ENCODE data around the gene ANKRD12.

Gene ANKRD12

DNA sequence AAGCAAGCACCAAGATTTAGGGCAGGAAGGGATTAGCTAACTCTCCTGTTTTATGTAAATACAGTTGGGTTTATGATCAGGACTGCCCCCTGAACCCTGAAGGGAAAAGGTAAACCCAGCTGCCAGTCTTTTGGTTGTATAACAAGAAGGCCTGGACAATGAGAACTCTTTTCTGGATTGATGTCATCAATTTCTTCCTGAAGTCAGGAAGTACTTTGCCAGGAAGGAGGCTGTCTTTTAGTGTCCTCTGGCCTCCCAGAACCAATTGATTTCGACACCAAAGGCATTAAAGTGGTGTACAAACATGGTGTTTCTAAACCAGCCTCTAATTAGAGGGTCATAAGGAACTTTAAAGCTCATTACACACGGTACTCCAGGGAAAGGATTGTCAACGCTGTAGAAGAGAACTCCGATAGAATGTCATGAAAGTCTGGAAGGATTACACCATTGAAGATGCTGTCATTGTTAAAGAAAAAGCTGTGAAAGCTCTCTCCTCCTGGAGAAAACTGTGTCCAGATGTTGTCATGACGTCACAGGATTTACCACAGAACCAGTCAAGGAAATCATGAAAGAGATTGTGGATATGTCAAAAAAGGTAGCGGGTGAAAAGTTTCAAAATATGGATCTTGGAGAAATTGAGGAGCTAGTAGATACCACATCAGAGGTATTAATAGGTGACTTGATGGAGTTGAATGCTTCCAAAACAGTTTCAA lies 78.8 kb downstream of the ANKRD12 start:
- Mint-ChIP-seq H3K27ac (peak overlapping the region; percentile 98), H3K9me3 (peaks cover 6% of the 10 kb centered on the region), H3K36me3 (ENCODE audit: low read depth) (peaks cover 81% of the 10 kb centered on the region), H3K4me1 (peaks cover 30% of the 10 kb centered on the region), H3K27me3 (ENCODE audit: low read depth, poor library complexity) (no peaks in the 10 kb centered on the region), H3K4me3 (no peak overlapping the region)
- DNase-seq = no peak
- TF ChIP-seq, protein P1, sequence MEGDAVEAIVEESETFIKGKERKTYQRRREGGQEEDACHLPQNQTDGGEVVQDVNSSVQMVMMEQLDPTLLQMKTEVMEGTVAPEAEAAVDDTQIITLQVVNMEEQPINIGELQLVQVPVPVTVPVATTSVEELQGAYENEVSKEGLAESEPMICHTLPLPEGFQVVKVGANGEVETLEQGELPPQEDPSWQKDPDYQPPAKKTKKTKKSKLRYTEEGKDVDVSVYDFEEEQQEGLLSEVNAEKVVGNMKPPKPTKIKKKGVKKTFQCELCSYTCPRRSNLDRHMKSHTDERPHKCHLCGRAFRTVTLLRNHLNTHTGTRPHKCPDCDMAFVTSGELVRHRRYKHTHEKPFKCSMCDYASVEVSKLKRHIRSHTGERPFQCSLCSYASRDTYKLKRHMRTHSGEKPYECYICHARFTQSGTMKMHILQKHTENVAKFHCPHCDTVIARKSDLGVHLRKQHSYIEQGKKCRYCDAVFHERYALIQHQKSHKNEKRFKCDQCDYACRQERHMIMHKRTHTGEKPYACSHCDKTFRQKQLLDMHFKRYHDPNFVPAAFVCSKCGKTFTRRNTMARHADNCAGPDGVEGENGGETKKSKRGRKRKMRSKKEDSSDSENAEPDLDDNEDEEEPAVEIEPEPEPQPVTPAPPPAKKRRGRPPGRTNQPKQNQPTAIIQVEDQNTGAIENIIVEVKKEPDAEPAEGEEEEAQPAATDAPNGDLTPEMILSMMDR (IDR thresholded peaks at IDR 0.05) = no peak

DNA sequence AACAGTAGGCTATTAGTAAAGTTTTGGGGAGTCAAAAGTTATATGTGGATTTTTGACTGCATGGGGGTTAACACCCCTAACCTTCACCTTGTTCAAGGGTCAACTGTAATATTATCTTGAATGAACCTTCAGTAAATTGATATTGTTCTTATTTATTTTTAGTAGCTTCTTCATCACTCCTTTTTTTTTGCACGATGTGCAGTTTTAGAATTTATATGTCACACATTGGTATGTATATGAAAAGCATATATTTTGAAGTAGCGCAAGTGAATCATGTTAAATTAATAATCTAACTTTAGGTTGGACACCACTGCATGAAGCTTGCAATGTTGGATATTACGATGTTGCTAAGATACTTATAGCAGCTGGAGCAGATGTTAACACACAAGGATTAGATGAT lies 79.9 kb downstream of the ANKRD12 start:
- Mint-ChIP-seq H3K4me3 (no peak overlapping the region), H3K9me3 (peaks cover 6% of the 10 kb centered on the region), H3K36me3 (ENCODE audit: low read depth) (peaks cover 84% of the 10 kb centered on the region), H3K27me3 (ENCODE audit: low read depth, poor library complexity) (no peaks in the 10 kb centered on the region), H3K27ac (no peak overlapping the region), H3K4me1 (peaks cover 36% of the 10 kb centered on the region)
- no peak for DNase-seq
- TF ChIP-seq, protein P1 (IDR thresholded peaks at IDR 0.05) = no peak

DNA sequence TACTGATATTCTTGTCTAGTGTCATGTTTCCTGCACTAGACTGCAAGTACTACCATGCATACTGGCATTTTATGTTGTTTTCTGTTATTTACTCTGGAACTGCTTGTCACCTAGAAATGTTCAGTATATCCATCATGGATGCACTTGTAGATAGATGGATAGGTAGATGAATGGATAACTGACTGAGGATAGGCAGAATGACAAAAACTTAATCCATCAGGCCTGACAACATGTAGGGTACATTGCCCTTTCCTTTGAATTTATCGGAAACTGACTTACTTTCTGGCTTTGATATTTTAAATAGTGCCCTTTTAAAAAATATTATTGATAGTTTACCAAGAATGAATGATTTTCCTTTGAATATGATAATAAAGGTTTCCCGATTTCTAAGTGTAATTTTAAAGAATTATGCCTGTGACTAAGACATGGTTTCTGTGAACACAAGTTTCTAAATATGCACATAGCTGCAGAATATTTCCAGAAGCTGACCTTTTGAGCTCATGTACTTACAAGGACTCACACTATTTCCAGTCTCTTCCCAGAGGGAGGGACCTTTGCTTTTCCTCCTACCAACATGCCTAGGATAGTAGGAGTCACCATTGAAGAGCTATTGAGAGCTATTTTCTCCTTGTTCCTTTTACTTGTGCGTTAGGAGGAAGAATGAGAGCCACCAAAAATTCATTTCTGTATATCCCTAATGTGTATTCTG lies 81.3 kb downstream of the ANKRD12 start:
- H3K4me1 Mint-ChIP-seq = peaks cover 36% of the 10 kb centered on the region

DNA sequence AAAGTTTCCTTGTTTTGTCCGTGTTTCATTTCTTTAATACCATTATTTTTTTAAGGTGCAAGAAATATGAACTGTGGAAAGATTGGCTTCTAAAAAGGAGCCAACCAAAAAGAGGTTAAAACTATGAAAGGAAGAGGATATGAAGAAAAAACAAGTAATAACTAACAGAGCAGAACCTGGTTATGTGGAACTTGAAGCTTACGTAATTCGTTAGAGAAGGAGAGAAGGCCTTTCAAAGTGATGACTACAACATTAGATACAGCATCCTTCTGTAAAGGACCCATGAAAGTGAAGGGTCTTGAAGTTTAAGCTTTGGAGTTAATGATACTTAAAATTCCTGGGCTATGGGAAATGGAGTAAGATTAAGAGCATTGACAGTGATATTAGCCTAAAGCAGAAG lies 84.5 kb downstream of the ANKRD12 start:
- TF ChIP-seq, protein P1 (IDR thresholded peaks at IDR 0.05) = no peak
- Mint-ChIP-seq H3K36me3 (ENCODE audit: low read depth) (peaks cover 80% of the 10 kb centered on the region), H3K27me3 (ENCODE audit: low read depth, poor library complexity) (no peaks in the 10 kb centered on the region)

More for the DNA sequence above, 81.3 kb downstream of the ANKRD12 start:
- no peak for DNase-seq
- Mint-ChIP-seq H3K27me3 (ENCODE audit: low read depth, poor library complexity) (no peaks in the 10 kb centered on the region), H3K27ac (no peak overlapping the region), H3K36me3 (ENCODE audit: low read depth) (peaks cover 84% of the 10 kb centered on the region), H3K9me3 (peaks cover 6% of the 10 kb centered on the region), H3K4me3 (no peak overlapping the region)
- TF ChIP-seq, protein P1 (IDR thresholded peaks at IDR 0.05) = no peak

DNA sequence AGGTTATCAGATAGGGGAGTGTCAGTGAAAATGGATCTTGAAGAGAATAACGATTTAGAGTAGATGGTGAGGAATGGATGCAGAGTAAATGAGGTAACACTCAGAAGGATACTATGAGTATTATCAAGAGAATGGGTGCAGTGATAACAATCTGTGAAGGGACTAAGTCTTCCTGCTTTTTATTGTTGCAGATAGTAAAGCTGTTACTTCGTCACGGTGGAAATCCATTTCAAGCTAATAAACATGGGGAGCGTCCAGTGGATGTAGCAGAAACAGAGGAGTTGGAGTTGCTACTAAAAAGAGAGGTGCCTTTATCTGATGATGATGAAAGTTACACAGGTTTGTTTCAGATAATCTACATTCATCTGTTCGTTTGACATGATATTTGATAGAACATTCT lies 85.1 kb downstream of the ANKRD12 start:
- TF ChIP-seq, protein P1 (IDR thresholded peaks at IDR 0.05) = no peak
- peaks cover 16% of the 10 kb centered on the region for H3K4me1 Mint-ChIP-seq

More for the DNA sequence above, 84.5 kb downstream of the ANKRD12 start:
- Mint-ChIP-seq H3K4me1 (peaks cover 19% of the 10 kb centered on the region), H3K9me3 (no peaks in the 10 kb centered on the region), H3K4me3 (no peak overlapping the region), H3K27ac (peak overlapping the region; percentile 31)
- DNase-seq = no peak

More for the DNA sequence above, 85.1 kb downstream of the ANKRD12 start:
- peaks cover 80% of the 10 kb centered on the region for H3K36me3 Mint-ChIP-seq (ENCODE audit: low read depth)
- DNase-seq = no peak
- no peaks in the 10 kb centered on the region for H3K9me3 Mint-ChIP-seq
- H3K27me3 Mint-ChIP-seq (ENCODE audit: low read depth, poor library complexity) = no peaks in the 10 kb centered on the region
- H3K27ac Mint-ChIP-seq = peak overlapping the region; percentile 50
- H3K4me3 Mint-ChIP-seq = no peak overlapping the region
